Calu3 (cell line): ENCODE results near the gene NHERF1. TPM values are rescaled to one million over a fixed set of nuclear protein-coding genes. Genes with fewer than 3 reads are reported as not detected.

ENCODE experiments used
- BruUV-seq: library from RNA; stranded (reverse); fragments of 400-500 nt; replicated peaks from 2 replicates; lab custom pipeline; 2021; lab: Mats Ljungman, UMichigan
- CTCF ChIA-PET: fragments of 300-600 bp; sonication (Branson Sonifier 250); formaldehyde crosslinking; loops from one replicate; lab custom pipeline; 2022; ENCODE audit warnings: antibody characterized with exemption; lab: Charles Lee
- DNase-seq: peaks from one replicate; pipeline ENCODE4 v3.0.0; 2022
- H3K27ac Mint-ChIP-seq: one replicate; pipeline ENCODE4 v1.8.0; 2022; ENCODE audit warnings: mixed read lengths; ENCODE audit not compliant: unreplicated experiment
- H3K27me3 Mint-ChIP-seq: one replicate; pipeline ENCODE4 v1.8.0; 2022; ENCODE audit warnings: mixed read lengths; ENCODE audit not compliant: unreplicated experiment
- H3K36me3 Mint-ChIP-seq: one replicate; pipeline ENCODE4 v1.8.0; 2022; ENCODE audit warnings: mild to moderate bottlenecking, moderate library complexity, mixed read lengths; ENCODE audit not compliant: insufficient read depth, unreplicated experiment
- H3K4me1 Mint-ChIP-seq: one replicate; pipeline ENCODE4 v1.8.0; 2022; ENCODE audit warnings: mild to moderate bottlenecking, low read depth, mixed read lengths; ENCODE audit not compliant: unreplicated experiment
- H3K4me3 Mint-ChIP-seq: one replicate; pipeline ENCODE4 v1.8.0; 2022; ENCODE audit warnings: mild to moderate bottlenecking, low read depth, moderate library complexity, mixed read lengths; ENCODE audit not compliant: unreplicated experiment
- H3K9me3 Mint-ChIP-seq: one replicate; pipeline ENCODE4 v1.8.0; 2022; ENCODE audit warnings: low read depth, mixed read lengths; ENCODE audit not compliant: unreplicated experiment
- intact Hi-C: fragments of 100-400 bp; cut with micrococcal nuclease; formaldehyde crosslinking; loops from one replicate; pipeline ENCODE4 v1.10.0; 2022; ENCODE audit not compliant: unreplicated experiment
- total RNA-seq: library from RNA; stranded (reverse); gene quantifications from 2 replicates; pipeline ENCODE4 v1.2.3, GENCODE V29; 2022
- TF ChIP-seq, protein P1 (sequence below): fragments of 200-600 bp; IDR thresholded peaks from one replicate; pipeline ENCODE4 v1.8.0; 2022; ENCODE audit warnings: antibody characterized with exemption; ENCODE audit not compliant: unreplicated experiment

Gene NHERF1
- total RNA-seq, 1 experiment from 2014 or later: 114 TPM

DNA sequence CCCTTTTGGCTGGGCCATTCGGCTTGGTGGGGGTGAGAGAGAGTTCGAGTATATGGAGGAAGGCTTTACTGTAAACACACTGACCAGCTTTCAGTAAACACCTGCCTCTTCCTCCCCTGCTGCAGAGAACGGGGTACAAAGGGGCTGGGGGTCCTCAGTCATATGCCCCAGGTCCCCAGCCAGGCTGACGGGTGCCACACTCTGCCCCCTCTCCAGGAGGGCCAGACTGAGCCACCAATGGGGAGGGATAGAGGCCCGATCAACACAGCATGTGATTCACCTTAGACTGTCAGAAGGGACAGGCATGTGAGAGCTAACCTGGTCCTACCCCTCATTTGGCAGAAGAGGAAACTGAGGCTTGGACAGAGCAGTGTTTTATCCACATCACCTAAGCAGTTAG is 13.0 kb downstream of the NHERF1 start:
- Mint-ChIP-seq H3K4me3 (no peak overlapping the region), H3K4me1 (peaks cover 50% of the 10 kb centered on the region), H3K27ac (no peak overlapping the region), H3K9me3 (no peaks in the 10 kb centered on the region), H3K36me3 (peaks cover 24% of the 10 kb centered on the region), H3K27me3 (no peaks in the 10 kb centered on the region)
- DNase-seq: no peak
- TF ChIP-seq, protein P1, sequence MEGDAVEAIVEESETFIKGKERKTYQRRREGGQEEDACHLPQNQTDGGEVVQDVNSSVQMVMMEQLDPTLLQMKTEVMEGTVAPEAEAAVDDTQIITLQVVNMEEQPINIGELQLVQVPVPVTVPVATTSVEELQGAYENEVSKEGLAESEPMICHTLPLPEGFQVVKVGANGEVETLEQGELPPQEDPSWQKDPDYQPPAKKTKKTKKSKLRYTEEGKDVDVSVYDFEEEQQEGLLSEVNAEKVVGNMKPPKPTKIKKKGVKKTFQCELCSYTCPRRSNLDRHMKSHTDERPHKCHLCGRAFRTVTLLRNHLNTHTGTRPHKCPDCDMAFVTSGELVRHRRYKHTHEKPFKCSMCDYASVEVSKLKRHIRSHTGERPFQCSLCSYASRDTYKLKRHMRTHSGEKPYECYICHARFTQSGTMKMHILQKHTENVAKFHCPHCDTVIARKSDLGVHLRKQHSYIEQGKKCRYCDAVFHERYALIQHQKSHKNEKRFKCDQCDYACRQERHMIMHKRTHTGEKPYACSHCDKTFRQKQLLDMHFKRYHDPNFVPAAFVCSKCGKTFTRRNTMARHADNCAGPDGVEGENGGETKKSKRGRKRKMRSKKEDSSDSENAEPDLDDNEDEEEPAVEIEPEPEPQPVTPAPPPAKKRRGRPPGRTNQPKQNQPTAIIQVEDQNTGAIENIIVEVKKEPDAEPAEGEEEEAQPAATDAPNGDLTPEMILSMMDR: no peak
- BruUV-seq: no TSS peak
- intact Hi-C loops: no loop called here
- CTCF ChIA-PET: interaction anchor here (4.4 kb wide), 1 partner anchor 9 kb away, joined by 30 read pairs; no protein-coding TSS in a partner anchor

- DNase-seq: no peak
- no peaks in the 10 kb centered on the region for H3K9me3 Mint-ChIP-seq
- no peaks in the 10 kb centered on the region for H3K27me3 Mint-ChIP-seq
- H3K4me1 Mint-ChIP-seq: peaks cover 46% of the 10 kb centered on the region
- H3K27ac Mint-ChIP-seq: no peak overlapping the region
- H3K36me3 Mint-ChIP-seq: peaks cover 28% of the 10 kb centered on the region
- no TSS peak for BruUV-seq
- TF ChIP-seq, protein P1: no peak
- H3K4me3 Mint-ChIP-seq: no peak overlapping the region
- CTCF ChIA-PET: no interaction called here
- intact Hi-C loops: no loop called here
Observed at GRCh38 chr17:74761931-74762330, 13.5 kb downstream of the NHERF1 start.

DNA sequence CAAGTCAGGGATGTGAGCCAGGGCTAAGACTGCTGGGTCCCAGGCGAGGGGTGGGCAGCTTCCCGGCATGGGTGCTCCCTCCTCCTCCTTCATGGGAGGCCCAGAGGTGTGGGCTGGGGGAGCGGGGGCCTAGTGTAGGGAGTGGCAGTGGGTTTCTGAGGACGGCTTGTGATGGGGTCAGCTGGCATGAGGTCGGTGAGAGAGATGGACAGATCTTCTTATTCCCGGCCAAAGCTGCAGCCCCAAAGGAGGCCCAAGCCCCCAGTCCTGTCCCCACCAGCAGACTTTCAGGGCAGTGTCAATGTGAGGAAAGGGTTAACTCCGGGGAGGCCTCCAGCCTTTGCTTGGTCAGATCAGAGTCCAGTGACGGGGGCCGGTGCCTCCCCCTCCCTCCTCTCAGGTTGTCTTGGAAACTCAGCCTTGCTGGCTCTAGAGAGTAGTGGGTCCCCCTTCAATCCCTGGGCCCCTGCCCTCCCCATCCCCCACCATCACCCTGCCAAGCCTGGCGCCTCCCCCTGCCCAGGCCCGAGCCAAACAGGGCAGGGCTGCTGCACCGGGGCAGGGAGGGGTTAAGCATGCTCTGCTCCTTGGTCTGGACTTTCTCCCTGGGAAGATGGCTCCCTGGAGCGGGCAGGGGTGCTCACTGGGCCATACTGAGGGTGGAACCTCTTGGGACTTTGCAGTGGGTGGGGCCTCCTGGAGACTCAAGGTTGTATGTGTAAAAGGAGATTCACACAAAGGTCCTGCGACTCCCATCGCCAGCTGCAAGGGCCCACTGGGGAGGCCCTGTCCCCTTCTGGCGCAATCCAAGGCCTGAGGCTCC is 15.3 kb downstream of the NHERF1 start:
- TF ChIP-seq, protein P1: no peak
- CTCF ChIA-PET: interaction anchor here (1.1 to 2.3 kb wide), 2 partner anchors 7 to 14 kb away, joined by 3 to 4 read pairs; no protein-coding TSS in a partner anchor
- H3K4me3 Mint-ChIP-seq: no peak overlapping the region
- H3K4me1 Mint-ChIP-seq: peaks cover 42% of the 10 kb centered on the region
- BruUV-seq: no TSS peak
- peaks cover 31% of the 10 kb centered on the region for H3K36me3 Mint-ChIP-seq
- intact Hi-C loops: no loop called here
- no peak for DNase-seq
- H3K27me3 Mint-ChIP-seq: no peaks in the 10 kb centered on the region
- no peak overlapping the region for H3K27ac Mint-ChIP-seq
- no peaks in the 10 kb centered on the region for H3K9me3 Mint-ChIP-seq

GRCh38 chr17:74764751-74765286 is 16.4 kb downstream of the NHERF1 start:
- Mint-ChIP-seq H3K9me3 (no peaks in the 10 kb centered on the region), H3K4me1 (peaks cover 41% of the 10 kb centered on the region), H3K27me3 (no peaks in the 10 kb centered on the region), H3K27ac (no peak overlapping the region), H3K4me3 (no peak overlapping the region), H3K36me3 (peaks cover 38% of the 10 kb centered on the region)
- DNase-seq: no peak
- CTCF ChIA-PET: interaction anchor here (0.8 to 2.3 kb wide), 3 partner anchors 14 to 108 kb away, joined by 3 to 5 read pairs (median 4); partner anchors contain the start of gene FDXR
- BruUV-seq: no TSS peak
- intact Hi-C loops: no loop called here
- TF ChIP-seq, protein P1: no peak
